NCI-H524 (cell line): Measurements from ENCODE around the gene SLC2A8.

ENCODE experiments used
- DNase-seq, 2 experiments: peaks; one replicate each; lab custom pipeline; 2025; lab: John Stamatoyannopoulos, UW

Gene SLC2A8

GRCh38 chr9:127430415-127430814 lies 33.4 kb downstream of the SLC2A8 start:
- DNase-seq: no peak

GRCh38 chr9:127437497-127438264 lies 40.7 kb downstream of the SLC2A8 start:
- DNase-seq: no peak

- DNase-seq: no peak
Observed at GRCh38 chr9:127438394-127438793, 41.4 kb downstream of the SLC2A8 start.

GRCh38 chr9:127444283-127444920 lies 47.4 kb downstream of the SLC2A8 start:
- DNase-seq: no peak

- DNase-seq: no peak
Observed at GRCh38 chr9:127444921-127445850, 48.2 kb downstream of the SLC2A8 start.

GRCh38 chr9:127445851-127446712 lies 49.1 kb downstream of the SLC2A8 start:
- peak in 1 of 2 experiments; percentile 35 for DNase-seq

GRCh38 chr9:127446713-127447415 lies 49.9 kb downstream of the SLC2A8 start:
- DNase-seq: peak in 1 of 2 experiments; percentile 35

GRCh38 chr9:127447416-127448111 lies 50.6 kb downstream of the SLC2A8 start:
- DNase-seq: no peak

GRCh38 chr9:127448112-127448805 lies 51.3 kb downstream of the SLC2A8 start:
- DNase-seq: no peak

GRCh38 chr9:127449332-127449966 lies 52.5 kb downstream of the SLC2A8 start:
- no peak for DNase-seq

GRCh38 chr9:127450243-127450760 lies 53.3 kb downstream of the SLC2A8 start:
- no peak for DNase-seq

- DNase-seq: peak; percentile 96 to 97
Observed at GRCh38 chr9:127450830-127451607, 54.0 kb downstream of the SLC2A8 start, which contains the start of the genes LRSAM1 and RPL12. Gene LRSAM1, plus strand, starts transcription at chr9:127451510. Its CDS starts 3,018 bp downstream, at chr9:127454528. Gene RPL12, minus strand, starts transcription at chr9:127451406. Its CDS starts 89 bp downstream, at chr9:127451317.

GRCh38 chr9:127451608-127451857 lies 54.6 kb downstream of the SLC2A8 start:
- no peak for DNase-seq

- peak in 1 of 2 experiments; percentile 59 for DNase-seq
Observed at GRCh38 chr9:127451858-127452656, 55.1 kb downstream of the SLC2A8 start.

- DNase-seq: no peak
Observed at GRCh38 chr9:127452691-127453090, 55.7 kb downstream of the SLC2A8 start.

- DNase-seq: no peak
Observed at GRCh38 chr9:127455324-127455992, 58.5 kb downstream of the SLC2A8 start.
